DOHH2 (cell line): ENCODE measurements around the gene ACTN1.

Source experiments
- EZH2phosphoT487 ChIP-seq: fragments of 200-600 bp; sonication (generic); IDR thresholded peaks from 2 replicates; pipeline ENCODE4 v1.6.1; 2017; ENCODE audit warnings: borderline replicate concordance, mild to moderate bottlenecking, antibody characterized with exemption, low read length, moderate library complexity, mixed read lengths
- TF ChIP-seq, protein P1 (sequence below): fragments of 200-600 bp; sonication (generic); IDR thresholded peaks from one replicate; pipeline ENCODE4 v1.5.1; 2014; ENCODE audit warnings: antibody characterized with exemption, mild to moderate bottlenecking, low read depth, low read length; ENCODE audit not compliant: poor library complexity, severe bottlenecking

DNA sequence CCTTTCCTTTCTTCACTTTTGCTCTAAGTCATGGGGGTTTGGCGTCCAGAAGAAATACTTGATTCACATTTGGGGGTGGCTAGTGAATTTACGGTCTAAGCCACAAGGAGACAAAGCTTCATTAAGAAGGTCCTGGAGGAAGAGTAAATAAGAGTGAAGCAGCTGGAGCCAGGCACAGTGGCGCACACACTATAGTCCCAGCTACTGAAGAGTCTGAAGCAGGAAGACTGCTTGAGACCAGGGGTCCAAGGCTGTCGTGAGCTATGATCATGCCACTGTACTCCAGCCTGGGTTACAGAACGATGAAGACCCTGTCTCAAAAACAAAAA is 23.3 kb downstream of the ACTN1 start:
- TF ChIP-seq, protein P1, sequence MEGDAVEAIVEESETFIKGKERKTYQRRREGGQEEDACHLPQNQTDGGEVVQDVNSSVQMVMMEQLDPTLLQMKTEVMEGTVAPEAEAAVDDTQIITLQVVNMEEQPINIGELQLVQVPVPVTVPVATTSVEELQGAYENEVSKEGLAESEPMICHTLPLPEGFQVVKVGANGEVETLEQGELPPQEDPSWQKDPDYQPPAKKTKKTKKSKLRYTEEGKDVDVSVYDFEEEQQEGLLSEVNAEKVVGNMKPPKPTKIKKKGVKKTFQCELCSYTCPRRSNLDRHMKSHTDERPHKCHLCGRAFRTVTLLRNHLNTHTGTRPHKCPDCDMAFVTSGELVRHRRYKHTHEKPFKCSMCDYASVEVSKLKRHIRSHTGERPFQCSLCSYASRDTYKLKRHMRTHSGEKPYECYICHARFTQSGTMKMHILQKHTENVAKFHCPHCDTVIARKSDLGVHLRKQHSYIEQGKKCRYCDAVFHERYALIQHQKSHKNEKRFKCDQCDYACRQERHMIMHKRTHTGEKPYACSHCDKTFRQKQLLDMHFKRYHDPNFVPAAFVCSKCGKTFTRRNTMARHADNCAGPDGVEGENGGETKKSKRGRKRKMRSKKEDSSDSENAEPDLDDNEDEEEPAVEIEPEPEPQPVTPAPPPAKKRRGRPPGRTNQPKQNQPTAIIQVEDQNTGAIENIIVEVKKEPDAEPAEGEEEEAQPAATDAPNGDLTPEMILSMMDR = no peak
- no peak for TF ChIP-seq EZH2phosphoT487
